Prostate gland (tissue), 2 donors: ENCODE measurements around the gene IGBP1. TPM values are rescaled to one million over a fixed set of nuclear protein-coding genes. Genes with fewer than 3 reads are reported as not detected.

Experiments used
- DNase-seq: peaks from one replicate; pipeline ENCODE4 v3.0.0-alpha.2; 2019; ENCODE audit warnings: low spot score
- H3K27ac ChIP-seq, 2 donors: fragments of 200-600 bp; sonication (generic); 2 replicates each; pipeline ENCODE4 v1.5.1; 2017 to 2019
- H3K27me3 ChIP-seq: fragments of 200-600 bp; sonication (generic); replicated peaks from 2 replicates; pipeline ENCODE4 v1.5.1; 2019; ENCODE audit not compliant: insufficient read depth
- H3K36me3 ChIP-seq, 2 donors: fragments of 200-600 bp; sonication (generic); 1 replicate in 1 of 2; 2 replicates in 1 of 2; pipeline versions ENCODE4 v1.5.1 to v1.8.1; 2017 to 2019
- H3K4me1 ChIP-seq: fragments of 200-600 bp; sonication (generic); replicated peaks from 2 replicates; pipeline ENCODE4 v1.5.1; 2019
- H3K4me3 ChIP-seq, 2 donors: fragments of 200-600 bp; sonication (generic); 2 replicates each; pipeline ENCODE4 v1.5.1; 2017 to 2019
- H3K9me3 ChIP-seq: fragments of 200-600 bp; sonication (generic); 2 replicates; pipeline ENCODE4 v1.5.1; 2017
- POLR2A ChIP-seq: fragments of 450-650 bp; IDR thresholded peaks from one replicate; pipeline ENCODE4 v1.6.1; 2016; ENCODE audit warnings: antibody characterized with exemption, mild to moderate bottlenecking
- POLR2AphosphoS5 ChIP-seq: sonication (generic); formaldehyde crosslinking; IDR thresholded peaks from one replicate; pipeline ENCODE4 v1.6.1; 2017; ENCODE audit warnings: antibody characterized with exemption
- WGBS: methylation state at CpG from one replicate; pipeline ENCODE4 v1.1.5; 2018; 5-methylcytosine and 5-hydroxymethylcytosine counted together
- intact Hi-C: fragments of 100-400 bp; cut with DNase I; formaldehyde crosslinking; loops from one replicate; pipeline ENCODE4 v1.14.2; 2022
- total RNA-seq, 2 donors: library from RNA; depleted of rRNA; stranded (reverse); fragments of >200 nt; gene quantifications; one replicate each; pipeline ENCODE4 v1.1.0, GENCODE V29; 2016
- TF ChIP-seq, protein P1 (sequence below), 4 experiments: fragments of 200-600 bp in 2 of 4; fragments of 450-650 bp in 2 of 4; sonication (generic) in 2 of 4; IDR thresholded peaks; 1 replicate in 3 of 4; 2 replicates in 1 of 4; pipeline ENCODE4 v1.5.1; 2016 to 2019; ENCODE audit warnings: antibody characterized with exemption in 4 of 4, mild to moderate bottlenecking in 2 of 4, moderate library complexity in 2 of 4

The IGBP1 gene
- total RNA-seq = 10 to 100 TPM; 54.9 to 62.6 TPM

GRCh38 chrX:70133303-70134115, at the start of gene IGBP1:
TSS of gene IGBP1 (plus strand) at chrX:70133447. CDS start at chrX:70133948, 501 bp downstream.
- intact Hi-C loops = loop anchor here (5.0 kb wide), 1 partner anchor 299 kb away; no protein-coding TSS in a partner anchor
- DNase-seq = peak; percentile 79
- TF ChIP-seq POLR2A = no peak
- TF ChIP-seq, protein P1, sequence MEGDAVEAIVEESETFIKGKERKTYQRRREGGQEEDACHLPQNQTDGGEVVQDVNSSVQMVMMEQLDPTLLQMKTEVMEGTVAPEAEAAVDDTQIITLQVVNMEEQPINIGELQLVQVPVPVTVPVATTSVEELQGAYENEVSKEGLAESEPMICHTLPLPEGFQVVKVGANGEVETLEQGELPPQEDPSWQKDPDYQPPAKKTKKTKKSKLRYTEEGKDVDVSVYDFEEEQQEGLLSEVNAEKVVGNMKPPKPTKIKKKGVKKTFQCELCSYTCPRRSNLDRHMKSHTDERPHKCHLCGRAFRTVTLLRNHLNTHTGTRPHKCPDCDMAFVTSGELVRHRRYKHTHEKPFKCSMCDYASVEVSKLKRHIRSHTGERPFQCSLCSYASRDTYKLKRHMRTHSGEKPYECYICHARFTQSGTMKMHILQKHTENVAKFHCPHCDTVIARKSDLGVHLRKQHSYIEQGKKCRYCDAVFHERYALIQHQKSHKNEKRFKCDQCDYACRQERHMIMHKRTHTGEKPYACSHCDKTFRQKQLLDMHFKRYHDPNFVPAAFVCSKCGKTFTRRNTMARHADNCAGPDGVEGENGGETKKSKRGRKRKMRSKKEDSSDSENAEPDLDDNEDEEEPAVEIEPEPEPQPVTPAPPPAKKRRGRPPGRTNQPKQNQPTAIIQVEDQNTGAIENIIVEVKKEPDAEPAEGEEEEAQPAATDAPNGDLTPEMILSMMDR (IDR thresholded peaks at IDR 0.05) = peak; percentile 26 to 62 (median 51)
- TF ChIP-seq POLR2AphosphoS5 = peak; percentile 70
- no peaks in the 10 kb centered on the region for H3K4me1 ChIP-seq
- WGBS = 0% methylated on average over 35 of the region's 59 CpGs
- peak within 1 kb of the TSS; percentile 52 for H3K4me3 ChIP-seq
- no peaks in the 10 kb centered on the region for H3K27me3 ChIP-seq
- peak within 1 kb of the TSS; percentile 75 to 76 for H3K27ac ChIP-seq
- H3K9me3 ChIP-seq = no peaks in the 10 kb centered on the region
- no peaks in the 10 kb centered on the region for H3K36me3 ChIP-seq

GRCh38 chrX:70084592-70085240, 48.5 kb upstream of the IGBP1 start:
- TF ChIP-seq POLR2A (no peak), POLR2AphosphoS5 (no peak)
- Histone ChIP-seq H3K4me3 (no peak overlapping the region), H3K27me3 (no peaks in the 10 kb centered on the region), H3K4me1 (no peaks in the 10 kb centered on the region), H3K27ac (no peak overlapping the region), H3K36me3 (no peaks in the 10 kb centered on the region), H3K9me3 (no peaks in the 10 kb centered on the region)
- intact Hi-C loops = no loop called here
- WGBS = 64% methylated on average over 4 of the region's 5 CpGs
- DNase-seq = no peak

- 19% methylated on average over 11 of the region's 11 CpGs for WGBS
- no peak overlapping the region for H3K4me3 ChIP-seq
These were observed 45.2 kb upstream of the IGBP1 start for GRCh38 chrX:70087857-70088630.

GRCh38 chrX:70088751-70089150, 44.5 kb upstream of the IGBP1 start:
- H3K27ac ChIP-seq = no peak overlapping the region
- no peak for TF ChIP-seq POLR2AphosphoS5
- TF ChIP-seq POLR2A = no peak
- TF ChIP-seq, protein P1 (IDR thresholded peaks at IDR 0.05) = no peak
- intact Hi-C loops = no loop called here
- no peak overlapping the region for H3K4me3 ChIP-seq
- H3K4me1 ChIP-seq = no peaks in the 10 kb centered on the region
- no peaks in the 10 kb centered on the region for H3K36me3 ChIP-seq
- H3K27me3 ChIP-seq = no peaks in the 10 kb centered on the region
- DNase-seq = no peak
- H3K9me3 ChIP-seq = no peaks in the 10 kb centered on the region

More at GRCh38 chrX:70087857-70088630, 45.2 kb upstream of the IGBP1 start:
- Histone ChIP-seq H3K27me3 (no peaks in the 10 kb centered on the region), H3K9me3 (no peaks in the 10 kb centered on the region), H3K36me3 (no peaks in the 10 kb centered on the region), H3K27ac (no peak overlapping the region), H3K4me1 (no peaks in the 10 kb centered on the region)
- peak; percentile 33 for DNase-seq
- no peak for TF ChIP-seq POLR2AphosphoS5
- TF ChIP-seq, protein P1 (IDR thresholded peaks at IDR 0.05) = no peak
- no peak for TF ChIP-seq POLR2A
- intact Hi-C loops = no loop called here
